Measurements from ENCODE around the gene LAMTOR3.
"Not testable (repeated sequence)": the region's sequence is repeated elsewhere in the genome, so short reads cannot be mapped to it uniquely, and the experiment has no call there.

LAMTOR3 gene

DNA sequence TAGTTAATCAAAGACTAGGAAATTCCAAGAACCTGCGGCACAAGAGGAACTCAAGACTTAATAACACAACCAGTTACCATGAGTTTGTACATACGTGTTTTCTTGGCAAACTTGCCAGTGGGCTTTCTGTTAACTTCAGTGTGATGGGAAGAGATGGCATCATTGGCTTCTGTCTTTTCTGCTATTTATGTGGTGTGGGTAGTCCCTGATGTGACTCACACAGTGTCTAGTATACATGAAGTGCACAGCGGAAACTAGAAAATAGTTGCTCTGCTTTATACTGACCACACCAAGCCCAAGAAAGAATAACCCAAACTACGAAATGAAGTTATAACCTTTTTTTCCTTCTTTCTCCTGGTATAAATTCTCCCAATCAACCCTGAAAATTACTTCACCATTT lies 53.1 kb downstream of the LAMTOR3 start:
- no peak for DNase-seq
- in situ Hi-C loops (cut with MboI; ENCODE audit: low pct_unique_long_range_greater_than_20kb, low sequenced_read_pairs), result no loop called here

DNA sequence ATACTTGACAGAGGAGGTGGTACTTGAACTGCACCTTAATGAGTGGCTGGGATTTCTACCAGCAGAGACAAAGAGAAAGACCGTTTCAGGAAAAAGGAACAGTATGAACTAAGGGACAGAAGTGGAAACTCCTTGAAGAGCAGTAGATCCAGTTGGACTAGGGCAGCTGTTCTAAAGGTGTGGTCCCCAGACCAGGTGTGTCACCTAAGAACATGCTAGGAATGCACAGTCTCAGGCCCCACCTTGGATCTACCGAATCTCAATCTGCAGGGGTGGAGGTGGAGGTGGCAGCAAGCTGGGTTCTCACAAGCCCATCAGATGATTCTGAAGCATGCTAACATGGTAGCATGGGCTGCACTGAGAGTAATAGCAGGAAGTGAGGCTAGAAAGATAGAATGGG lies 55.3 kb downstream of the LAMTOR3 start:
- in situ Hi-C loops (cut with MboI; ENCODE audit: low pct_unique_long_range_greater_than_20kb, low sequenced_read_pairs), result no loop called here
- DNase-seq, result no peak

DNA sequence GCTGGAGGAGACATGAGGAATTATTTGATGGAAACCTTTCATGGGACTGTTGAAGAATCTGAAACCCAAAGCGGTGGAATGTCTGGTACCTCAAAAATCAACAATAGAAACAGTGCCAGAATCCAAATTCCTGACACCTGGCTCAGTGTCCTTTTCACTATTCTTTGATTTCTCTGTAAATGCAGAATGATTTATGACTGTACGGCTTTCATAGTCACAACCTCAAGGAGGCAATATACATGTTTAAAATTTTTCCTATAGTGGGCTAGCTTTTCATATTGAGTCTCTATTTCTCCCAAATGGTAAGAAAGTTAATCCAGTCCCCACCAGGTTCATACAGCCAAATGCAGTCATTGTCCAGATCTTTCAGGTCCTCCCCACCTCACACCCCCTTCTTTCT lies 58.3 kb downstream of the LAMTOR3 start:
- in situ Hi-C loops (cut with MboI; ENCODE audit: low pct_unique_long_range_greater_than_20kb, low sequenced_read_pairs), result no loop called here
- DNase-seq, result no peak

DNA sequence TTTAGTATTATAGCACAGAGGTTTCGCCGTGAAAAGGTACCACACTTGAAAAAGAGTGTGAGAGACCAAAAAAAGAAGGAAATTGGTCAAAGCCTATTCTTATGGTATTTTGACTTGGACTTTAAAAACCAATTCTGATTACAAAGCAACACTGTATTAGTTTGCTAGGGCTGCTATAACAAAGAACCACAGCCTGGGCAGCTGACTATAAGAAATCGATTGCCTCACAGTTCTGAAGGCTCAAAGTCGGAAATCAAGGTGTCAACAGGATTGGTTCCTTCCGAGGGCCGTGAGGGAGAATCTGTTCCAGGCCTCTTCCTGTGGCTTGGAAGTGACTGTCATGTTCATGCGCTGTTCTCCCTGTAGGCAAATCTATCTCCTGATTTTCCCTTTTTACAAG lies 59.7 kb downstream of the LAMTOR3 start:
- in situ Hi-C loops (cut with MboI; ENCODE audit: low pct_unique_long_range_greater_than_20kb, low sequenced_read_pairs), result no loop called here
- DNase-seq, result no peak

DNA sequence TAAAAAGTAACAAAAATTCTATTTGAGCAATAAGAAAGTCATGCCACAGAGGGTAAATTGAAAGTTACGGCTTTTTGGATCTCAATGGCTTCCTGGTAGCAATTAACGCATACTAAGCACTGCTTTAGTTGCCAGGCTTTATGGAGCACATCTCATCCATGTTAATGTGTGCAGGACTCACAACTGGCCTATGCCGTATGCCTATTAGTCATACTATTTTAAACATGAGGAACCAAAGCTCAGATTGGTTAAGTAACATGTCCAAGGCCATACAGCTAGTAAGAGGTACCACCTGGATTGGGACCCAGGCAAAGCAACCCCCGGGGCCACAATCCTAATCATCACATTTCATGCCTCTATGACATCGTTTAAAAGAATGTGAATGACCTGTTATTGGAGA lies 60.5 kb downstream of the LAMTOR3 start:
- no peak for DNase-seq
- in situ Hi-C loops (cut with MboI; ENCODE audit: low pct_unique_long_range_greater_than_20kb, low sequenced_read_pairs), result no loop called here

DNA sequence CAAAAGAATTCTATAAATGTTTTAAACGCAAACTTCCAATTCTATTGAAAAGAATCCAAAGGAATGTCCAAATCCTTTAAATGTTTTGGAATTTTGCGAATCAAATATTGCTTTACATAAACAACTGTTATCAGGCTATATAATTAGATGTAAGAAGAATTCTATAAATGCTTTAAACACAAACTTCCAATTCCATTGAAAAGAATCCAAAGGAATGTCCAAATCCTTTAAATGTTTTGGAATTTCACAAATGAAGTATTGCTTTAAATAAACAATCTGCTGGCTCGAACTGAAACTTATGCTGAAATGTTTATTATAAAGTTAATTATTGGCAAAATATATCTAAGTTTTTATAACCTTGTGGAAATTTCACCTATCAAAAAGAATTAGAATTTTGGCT lies 61.5 kb downstream of the LAMTOR3 start:
- in situ Hi-C loops (cut with MboI; ENCODE audit: low pct_unique_long_range_greater_than_20kb, low sequenced_read_pairs), result no loop called here

DNA sequence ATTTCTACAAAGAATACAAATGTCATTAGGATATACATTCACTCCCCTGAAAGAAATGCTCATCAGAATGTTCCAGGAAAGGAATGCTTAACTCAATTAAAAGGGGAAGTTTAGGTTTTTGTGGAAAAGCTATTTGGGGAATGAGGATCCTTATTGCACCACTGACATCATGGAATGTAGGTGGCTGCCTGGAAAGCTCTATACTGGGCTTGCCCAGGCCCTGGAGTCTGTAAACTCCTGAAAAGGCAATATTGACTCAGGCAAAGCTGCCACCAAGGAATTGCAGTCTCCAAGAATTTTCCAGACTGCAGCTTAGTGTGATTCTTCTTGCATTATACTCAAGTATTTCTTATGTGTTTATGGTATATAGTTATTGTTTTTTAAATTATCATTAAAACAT lies 61.9 kb downstream of the LAMTOR3 start:
- in situ Hi-C loops (cut with MboI; ENCODE audit: low pct_unique_long_range_greater_than_20kb, low sequenced_read_pairs), result no loop called here
- DNase-seq, result no peak

More for the DNA sequence above, 61.5 kb downstream of the LAMTOR3 start:
- no peak for DNase-seq

DNA sequence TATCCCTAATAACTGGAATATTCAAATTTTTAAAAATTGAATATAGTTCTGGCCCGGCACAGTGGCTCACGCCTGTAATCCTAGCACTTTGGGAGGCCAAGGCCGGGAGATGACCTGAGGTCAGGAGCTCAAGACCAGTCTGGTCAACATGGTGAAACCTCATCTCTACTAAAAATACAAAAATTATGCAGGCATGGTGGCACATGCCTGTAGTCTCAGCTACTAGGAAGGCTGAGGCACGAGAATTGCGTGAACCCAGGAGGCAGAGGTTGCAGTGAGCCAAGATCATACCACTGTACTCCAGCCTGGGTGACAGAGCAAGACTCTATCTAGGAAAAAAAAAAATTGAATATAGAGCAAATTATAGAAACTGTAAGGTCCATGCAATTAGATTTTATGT lies 64.2 kb downstream of the LAMTOR3 start:
- in situ Hi-C loops (cut with MboI; ENCODE audit: low pct_unique_long_range_greater_than_20kb, low sequenced_read_pairs); DNase-seq: not testable (repeated sequence)

DNA sequence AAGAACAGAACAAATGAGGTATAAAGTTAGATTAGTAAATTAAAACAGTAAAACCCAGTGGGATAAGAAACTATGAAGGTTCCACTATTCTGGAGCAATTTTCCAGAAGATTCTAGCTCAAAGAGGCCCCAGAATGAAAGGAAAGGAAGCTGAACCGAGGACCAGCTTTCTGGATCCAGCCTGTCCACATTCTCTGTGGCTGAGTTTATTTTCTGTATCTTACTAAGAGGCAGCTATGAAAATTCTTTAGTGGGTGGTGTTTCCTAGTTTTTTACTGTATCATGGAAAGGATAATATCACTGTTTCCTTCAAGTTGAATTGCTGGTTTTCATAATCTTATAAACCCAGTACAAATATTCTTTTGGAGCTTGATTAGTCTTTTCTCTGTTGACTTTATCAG lies 65.8 kb downstream of the LAMTOR3 start:
- DNase-seq, result no peak
- in situ Hi-C loops (cut with MboI; ENCODE audit: low pct_unique_long_range_greater_than_20kb, low sequenced_read_pairs), result no loop called here

Data from KBM-7 (cell line).